Upper lobe of right lung (tissue), 1 donor: ENCODE results near the gene OR2S2. TPM values are rescaled to one million over a fixed set of nuclear protein-coding genes. Genes with fewer than 3 reads are reported as not detected.

ENCODE experiments used
- ATAC-seq: fragments of 200-7000 bp; cut with Tn5 transposase; one replicate; pipeline ENCODE4 v1.9.1; 2020; ENCODE audit warnings: mild to moderate bottlenecking, moderate library complexity
- DNase-seq: peaks from one replicate; pipeline ENCODE4 v3.0.0-alpha.2; 2020
- H3K27ac ChIP-seq: fragments of 200-600 bp; one replicate; pipeline ENCODE4 v1.8.0; 2022
- H3K27me3 ChIP-seq: fragments of 200-600 bp; one replicate; pipeline ENCODE4 v1.8.0; 2022; ENCODE audit warnings: mild to moderate bottlenecking
- H3K36me3 ChIP-seq: fragments of 200-600 bp; one replicate; pipeline ENCODE4 v1.8.0; 2022
- H3K4me1 ChIP-seq: fragments of 200-600 bp; one replicate; pipeline ENCODE4 v1.8.0; 2022
- H3K4me3 ChIP-seq: fragments of 200-600 bp; one replicate; pipeline ENCODE4 v1.8.0; 2022; ENCODE audit warnings: mild to moderate bottlenecking
- H3K9me3 ChIP-seq: fragments of 200-600 bp; one replicate; pipeline ENCODE4 v1.8.0; 2022
- intact Hi-C: fragments of 100-400 bp; cut with DNase I; formaldehyde crosslinking; loops from one replicate; pipeline ENCODE4 v1.11.0; 2022
- total RNA-seq: library from RNA; stranded (reverse); fragmentation: NEBNext Ultra II Directional; extraction: Animal tissue kit (Norgen Biotek cat#: 25700); gene quantifications from one replicate; pipeline ENCODE4 v1.2.1, GENCODE V29; 2021
- TF ChIP-seq, protein P1 (sequence below): fragments of 200-600 bp; IDR thresholded peaks from one replicate; pipeline ENCODE4 v1.8.0; 2022; ENCODE audit warnings: antibody characterized with exemption
- donor health status: DM: no; HTN: yes; CAD: no; lungs with severe emphysema.

OR2S2 gene
- total RNA-seq, 1 donor from 2014 or later, result not detected

DNA sequence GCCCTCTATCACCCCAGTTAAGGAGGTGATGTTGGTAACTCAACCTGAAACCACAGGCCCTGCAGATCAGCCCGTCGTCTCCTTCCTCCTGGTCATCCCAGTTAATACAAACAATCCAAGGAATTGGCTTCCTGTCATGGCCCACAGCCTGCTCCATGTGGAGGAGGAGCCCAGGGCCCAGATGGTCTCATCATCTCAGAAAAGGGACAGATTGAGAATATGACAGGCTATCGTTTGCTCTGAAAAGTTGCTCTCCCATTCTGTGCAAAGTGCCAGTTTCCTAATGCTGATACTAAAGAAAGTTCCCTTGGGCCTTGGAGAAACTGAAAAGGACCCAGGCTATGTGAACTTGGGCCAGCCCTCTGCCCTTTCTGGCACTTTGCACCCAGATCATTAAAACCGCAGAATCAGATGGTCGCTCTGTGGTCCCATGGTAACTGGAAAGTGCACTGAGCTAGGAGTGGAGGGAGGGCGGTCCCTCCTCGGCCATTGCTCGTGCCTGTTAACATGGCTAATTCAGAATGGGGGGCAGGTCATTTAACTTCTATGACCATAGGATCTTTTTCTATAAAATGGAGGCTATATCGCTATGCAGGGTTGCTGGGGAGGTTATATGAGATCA lies 49.3 kb downstream of the OR2S2 start:
- Histone ChIP-seq H3K4me1 (peaks cover 78% of the 10 kb centered on the region), H3K9me3 (no peaks in the 10 kb centered on the region), H3K27me3 (no peaks in the 10 kb centered on the region), H3K27ac (peak overlapping the region; percentile 97), H3K4me3 (peak overlapping the region; percentile 32), H3K36me3 (no peaks in the 10 kb centered on the region)
- ATAC-seq, result no peak
- no peak for DNase-seq
- intact Hi-C loops, result loop anchor here (5.0 kb wide), 1 partner anchor 39 kb away; no protein-coding TSS in a partner anchor
- TF ChIP-seq, protein P1, sequence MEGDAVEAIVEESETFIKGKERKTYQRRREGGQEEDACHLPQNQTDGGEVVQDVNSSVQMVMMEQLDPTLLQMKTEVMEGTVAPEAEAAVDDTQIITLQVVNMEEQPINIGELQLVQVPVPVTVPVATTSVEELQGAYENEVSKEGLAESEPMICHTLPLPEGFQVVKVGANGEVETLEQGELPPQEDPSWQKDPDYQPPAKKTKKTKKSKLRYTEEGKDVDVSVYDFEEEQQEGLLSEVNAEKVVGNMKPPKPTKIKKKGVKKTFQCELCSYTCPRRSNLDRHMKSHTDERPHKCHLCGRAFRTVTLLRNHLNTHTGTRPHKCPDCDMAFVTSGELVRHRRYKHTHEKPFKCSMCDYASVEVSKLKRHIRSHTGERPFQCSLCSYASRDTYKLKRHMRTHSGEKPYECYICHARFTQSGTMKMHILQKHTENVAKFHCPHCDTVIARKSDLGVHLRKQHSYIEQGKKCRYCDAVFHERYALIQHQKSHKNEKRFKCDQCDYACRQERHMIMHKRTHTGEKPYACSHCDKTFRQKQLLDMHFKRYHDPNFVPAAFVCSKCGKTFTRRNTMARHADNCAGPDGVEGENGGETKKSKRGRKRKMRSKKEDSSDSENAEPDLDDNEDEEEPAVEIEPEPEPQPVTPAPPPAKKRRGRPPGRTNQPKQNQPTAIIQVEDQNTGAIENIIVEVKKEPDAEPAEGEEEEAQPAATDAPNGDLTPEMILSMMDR, result no peak

- TF ChIP-seq, protein P1, result no peak
- peak overlapping the region; percentile 32 for H3K4me3 ChIP-seq
- DNase-seq, result peak; percentile 79
These were observed 50.0 kb downstream of the OR2S2 start for GRCh38 chr9:35907711-35908503.

More at GRCh38 chr9:35907711-35908503, 50.0 kb downstream of the OR2S2 start:
- peak; percentile 49 for ATAC-seq
- Histone ChIP-seq H3K4me1 (peaks cover 85% of the 10 kb centered on the region), H3K27me3 (no peaks in the 10 kb centered on the region), H3K36me3 (no peaks in the 10 kb centered on the region), H3K9me3 (no peaks in the 10 kb centered on the region), H3K27ac (peak overlapping the region; percentile 97)
- intact Hi-C loops, result loop anchor here (5.0 kb wide), 1 partner anchor 39 kb away; no protein-coding TSS in a partner anchor

Other genes with a start within 250 kb of the OR2S2 start
- gene TLN1, start 226.0 kb downstream of the OR2S2 start, total RNA-seq, result 439 TPM
- gene CREB3, start 225.5 kb downstream of the OR2S2 start, total RNA-seq, result 34.9 TPM
- gene GBA2, start 208.9 kb downstream of the OR2S2 start, total RNA-seq, result 99.1 TPM
- gene RGP1, start 208.9 kb downstream of the OR2S2 start, total RNA-seq, result 34.6 TPM
- not detected for gene MSMP, start 203.9 kb downstream of the OR2S2 start, total RNA-seq
- 21.7 TPM for gene NPR2, start 166.6 kb downstream of the OR2S2 start, total RNA-seq
- gene SPAG8, start 145.9 kb downstream of the OR2S2 start, total RNA-seq, result 2.8 TPM
- 37.1 TPM for gene HINT2, start 143.1 kb downstream of the OR2S2 start, total RNA-seq
- not detected for gene FAM221B, start 129.4 kb downstream of the OR2S2 start, total RNA-seq
- gene TMEM8B, start 128.9 kb downstream of the OR2S2 start, total RNA-seq, result 13.7 TPM
- not detected for gene OR13J1, start 87.8 kb downstream of the OR2S2 start, total RNA-seq
- 10.8 TPM for gene HRCT1, start 52.0 kb downstream of the OR2S2 start, total RNA-seq
- gene SPAAR, start 48.7 kb downstream of the OR2S2 start, total RNA-seq, result 13.5 TPM
- 20.1 TPM for gene RECK, start 78.8 kb upstream of the OR2S2 start, total RNA-seq
- 64.9 TPM for gene GLIPR2, start 178.6 kb upstream of the OR2S2 start, total RNA-seq
- gene CCIN, start 211.2 kb upstream of the OR2S2 start, total RNA-seq, result not detected
- gene CLTA, start 232.8 kb upstream of the OR2S2 start, total RNA-seq, result 163 TPM